ENCODE measurements around the gene RNF144A. TPM values are rescaled to one million over a fixed set of nuclear protein-coding genes. Genes with fewer than 3 reads are reported as not detected.

The RNF144A gene
- total RNA-seq, 1 experiment from 2014 or later: 10.6 TPM

- Histone ChIP-seq H2AFZ (ENCODE audit: low read length) (no peak overlapping the region), H4K8ac (replicated peaks; ENCODE audit: insufficient read length, low read depth, low read length) (no peak overlapping the region), H3K27ac (ENCODE audit: insufficient read length, low read depth, low read length) (no peak overlapping the region), H2BK12ac (ENCODE audit: insufficient read length, low read depth, low read length) (no peak overlapping the region), H3K23me2 (ENCODE audit: insufficient read length, low read depth, low read length, poor library complexity, severe bottlenecking) (no peaks in the 10 kb centered on the region), H3K4ac (ENCODE audit: low read depth, low read length) (no peak overlapping the region), H3K4me1 (ENCODE audit: insufficient read depth, low read length) (no peaks in the 10 kb centered on the region), H3K56ac (ENCODE audit: insufficient read length, low read depth, low read length) (no peak overlapping the region), H3T11ph (ENCODE audit: low read length) (no peak overlapping the region), H2BK15ac (ENCODE audit: low read depth, low read length) (no peak overlapping the region), H3K4me2 (ENCODE audit: insufficient read depth, insufficient read length, low read length) (no peak overlapping the region), H3K9me3 (ENCODE audit: control insufficient read depth, low read depth, low read length) (peaks cover 4% of the 10 kb centered on the region), H3K23ac (ENCODE audit: insufficient read length, low read depth, low read length) (no peak overlapping the region), H3K79me2 (ENCODE audit: insufficient read depth, low read length) (no peaks in the 10 kb centered on the region), H4K5ac (ENCODE audit: insufficient read length, low read depth, low read length) (no peak overlapping the region), H4K20me1 (ENCODE audit: control insufficient read depth, insufficient read depth, insufficient read length) (no peaks in the 10 kb centered on the region), H2BK5ac (ENCODE audit: insufficient read length, low read length) (no peak overlapping the region), H3K14ac (ENCODE audit: insufficient read depth, low read length) (no peak overlapping the region), H3K9ac (ENCODE audit: extremely low read depth, insufficient read length, low read length) (no peak overlapping the region), H2AK5ac (ENCODE audit: insufficient read length, low read length) (no peak overlapping the region), H2BK120ac (ENCODE audit: low read depth, low read length, poor library complexity, severe bottlenecking) (no peak overlapping the region), H3K79me1 (ENCODE audit: insufficient read depth, low read depth, low read length, poor library complexity, severe bottlenecking) (no peaks in the 10 kb centered on the region), H3K18ac (ENCODE audit: insufficient read length, low read depth, low read length) (no peak overlapping the region), H3K27me3 (ENCODE audit: insufficient read depth, low read length) (no peaks in the 10 kb centered on the region), H2BK20ac (ENCODE audit: low read depth, low read length, poor library complexity, severe bottlenecking) (no peak overlapping the region), H4K91ac (ENCODE audit: insufficient read length, low read depth, low read length) (no peak overlapping the region)
- Mint-ChIP-seq H3K27ac (no peak overlapping the region), H3K9me3 (peaks cover 5% of the 10 kb centered on the region in 2 experiments), H3K4me3 (no peak overlapping the region), H3K4me1 (no peaks in the 10 kb centered on the region), H3K27me3 (ENCODE audit: low read depth) (peaks cover 13% of the 10 kb centered on the region), H3K36me3 (ENCODE audit: insufficient read depth in 1 of 3, low read depth in 3 of 3) (peaks cover 4% of the 10 kb centered on the region in 3 experiments; a peak in 4 of 7 replicates)
- no peak for DNase-seq
- TF ChIP-seq, protein P1, sequence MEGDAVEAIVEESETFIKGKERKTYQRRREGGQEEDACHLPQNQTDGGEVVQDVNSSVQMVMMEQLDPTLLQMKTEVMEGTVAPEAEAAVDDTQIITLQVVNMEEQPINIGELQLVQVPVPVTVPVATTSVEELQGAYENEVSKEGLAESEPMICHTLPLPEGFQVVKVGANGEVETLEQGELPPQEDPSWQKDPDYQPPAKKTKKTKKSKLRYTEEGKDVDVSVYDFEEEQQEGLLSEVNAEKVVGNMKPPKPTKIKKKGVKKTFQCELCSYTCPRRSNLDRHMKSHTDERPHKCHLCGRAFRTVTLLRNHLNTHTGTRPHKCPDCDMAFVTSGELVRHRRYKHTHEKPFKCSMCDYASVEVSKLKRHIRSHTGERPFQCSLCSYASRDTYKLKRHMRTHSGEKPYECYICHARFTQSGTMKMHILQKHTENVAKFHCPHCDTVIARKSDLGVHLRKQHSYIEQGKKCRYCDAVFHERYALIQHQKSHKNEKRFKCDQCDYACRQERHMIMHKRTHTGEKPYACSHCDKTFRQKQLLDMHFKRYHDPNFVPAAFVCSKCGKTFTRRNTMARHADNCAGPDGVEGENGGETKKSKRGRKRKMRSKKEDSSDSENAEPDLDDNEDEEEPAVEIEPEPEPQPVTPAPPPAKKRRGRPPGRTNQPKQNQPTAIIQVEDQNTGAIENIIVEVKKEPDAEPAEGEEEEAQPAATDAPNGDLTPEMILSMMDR (conservative IDR thresholded peaks at IDR 0.05): no peak
- WGBS (ENCODE audit: extremely low coverage, insufficient read length, low lambda C conversion rate): no CpG with 5 or more reads among the region's 3 CpGs
Measured at GRCh38 chr2:6874032-6874431, 43.2 kb upstream of the RNF144A start.

Data from H9 (cell line).